Stomach (tissue), 4 donors: Measurements from ENCODE around the gene FUOM.

ENCODE experiments used
- POLR2AphosphoS5 ChIP-seq, 3 donors: sonication (generic); formaldehyde crosslinking; IDR thresholded peaks; one replicate each; pipeline ENCODE4 v1.6.1; 2016; ENCODE audit warnings: antibody characterized with exemption in 3 of 3
- TF ChIP-seq, protein P1 (sequence below), 7 experiments: fragments of 450-650 bp in 4 of 7; fragments of 200-600 bp in 3 of 7; sonication (generic) in 3 of 7; IDR thresholded peaks; one replicate each; pipeline ENCODE4 v1.5.1; 2016 to 2019; ENCODE audit warnings: antibody characterized with exemption in 7 of 7, control low read depth in 2 of 7, mild to moderate bottlenecking in 1 of 7

DNA sequence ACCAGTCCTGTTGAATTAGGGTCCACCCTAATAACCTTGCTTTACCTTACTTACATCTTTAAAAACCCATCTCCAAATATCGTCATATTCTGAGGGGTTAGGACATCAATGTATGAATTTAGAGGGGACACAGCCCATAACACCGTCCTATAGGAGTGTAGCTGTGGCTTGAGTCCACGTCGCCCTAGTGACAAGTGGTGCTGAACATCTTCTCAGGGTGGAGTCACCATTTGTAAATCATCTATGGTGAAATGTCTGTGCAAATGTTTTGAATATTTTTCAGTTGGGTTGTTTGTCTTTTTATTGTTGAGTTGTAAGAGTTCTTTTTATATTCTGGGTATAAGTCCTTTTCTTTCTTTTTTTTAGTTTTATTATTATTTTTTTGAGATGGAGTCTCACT, 15.8 kb downstream of the FUOM start:
- TF ChIP-seq, protein P1, sequence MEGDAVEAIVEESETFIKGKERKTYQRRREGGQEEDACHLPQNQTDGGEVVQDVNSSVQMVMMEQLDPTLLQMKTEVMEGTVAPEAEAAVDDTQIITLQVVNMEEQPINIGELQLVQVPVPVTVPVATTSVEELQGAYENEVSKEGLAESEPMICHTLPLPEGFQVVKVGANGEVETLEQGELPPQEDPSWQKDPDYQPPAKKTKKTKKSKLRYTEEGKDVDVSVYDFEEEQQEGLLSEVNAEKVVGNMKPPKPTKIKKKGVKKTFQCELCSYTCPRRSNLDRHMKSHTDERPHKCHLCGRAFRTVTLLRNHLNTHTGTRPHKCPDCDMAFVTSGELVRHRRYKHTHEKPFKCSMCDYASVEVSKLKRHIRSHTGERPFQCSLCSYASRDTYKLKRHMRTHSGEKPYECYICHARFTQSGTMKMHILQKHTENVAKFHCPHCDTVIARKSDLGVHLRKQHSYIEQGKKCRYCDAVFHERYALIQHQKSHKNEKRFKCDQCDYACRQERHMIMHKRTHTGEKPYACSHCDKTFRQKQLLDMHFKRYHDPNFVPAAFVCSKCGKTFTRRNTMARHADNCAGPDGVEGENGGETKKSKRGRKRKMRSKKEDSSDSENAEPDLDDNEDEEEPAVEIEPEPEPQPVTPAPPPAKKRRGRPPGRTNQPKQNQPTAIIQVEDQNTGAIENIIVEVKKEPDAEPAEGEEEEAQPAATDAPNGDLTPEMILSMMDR (IDR thresholded peaks at IDR 0.05): no peak
- TF ChIP-seq POLR2AphosphoS5 (IDR thresholded peaks at IDR 0.05): no peak
